ENCODE measurements around the gene PARP2.
"Not testable (repeated sequence)": the region's sequence is repeated elsewhere in the genome, so short reads cannot be mapped to it uniquely, and the experiment has no call there.

Gene PARP2

DNA sequence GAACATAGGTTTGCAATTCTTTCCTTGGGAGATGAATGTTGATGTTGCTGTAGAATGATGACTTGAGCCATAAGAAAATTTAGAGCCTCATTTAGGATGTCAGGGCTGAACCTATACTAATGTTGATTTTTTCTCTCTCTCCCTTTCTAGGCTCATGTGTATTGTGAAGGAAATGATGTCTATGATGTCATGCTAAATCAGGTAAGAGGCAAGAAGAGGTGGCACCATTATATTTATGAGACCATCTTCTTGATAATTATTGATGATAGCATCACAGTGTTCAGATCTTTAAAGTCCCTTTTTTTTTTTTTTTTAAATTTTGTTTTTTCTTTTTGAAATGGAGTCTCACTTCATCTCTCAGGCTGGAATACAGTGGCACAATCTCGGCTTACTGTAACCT is 3.3 kb downstream of the PARP2 start:
- DNase-seq (ENCODE audit: low read depth) = no peak

DNA sequence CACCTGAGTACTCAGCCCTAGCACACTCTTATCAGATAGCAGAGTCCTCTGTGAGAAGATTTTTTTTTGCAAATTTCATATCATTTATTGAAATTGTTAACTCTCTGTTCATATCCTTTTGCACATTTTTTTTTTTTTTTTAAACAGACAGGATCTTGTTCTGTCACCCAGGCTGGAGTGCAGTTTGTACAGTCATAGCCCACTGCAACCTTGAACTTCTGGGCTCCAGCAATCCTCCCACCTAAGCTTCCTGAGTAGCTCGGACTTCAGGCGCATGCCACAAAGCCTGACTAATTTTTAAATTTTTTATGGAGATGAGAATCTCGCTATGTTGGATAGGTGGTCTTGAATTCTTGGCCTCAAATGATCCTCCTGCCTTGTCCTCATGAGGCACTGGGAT is 4.3 kb downstream of the PARP2 start:
- no peak for DNase-seq (ENCODE audit: low read depth)

DNA sequence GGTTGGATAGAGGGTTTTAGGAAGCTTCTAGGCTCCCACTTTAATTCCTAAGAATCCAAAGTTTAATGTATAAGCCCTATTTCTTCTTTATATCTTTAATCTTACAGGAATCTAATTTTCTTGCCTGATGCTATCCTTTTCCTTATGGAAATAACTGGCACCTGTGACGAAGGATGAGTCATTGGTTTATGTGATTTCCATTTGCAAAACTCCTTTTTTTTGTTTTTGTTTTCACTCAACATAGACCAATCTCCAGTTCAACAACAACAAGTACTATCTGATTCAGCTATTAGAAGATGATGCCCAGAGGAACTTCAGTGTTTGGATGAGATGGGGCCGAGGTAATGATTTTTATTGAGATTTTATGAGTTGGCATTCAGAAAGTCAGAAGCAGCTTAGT is 6.8 kb downstream of the PARP2 start:
- no peak for DNase-seq (ENCODE audit: low read depth)

DNA sequence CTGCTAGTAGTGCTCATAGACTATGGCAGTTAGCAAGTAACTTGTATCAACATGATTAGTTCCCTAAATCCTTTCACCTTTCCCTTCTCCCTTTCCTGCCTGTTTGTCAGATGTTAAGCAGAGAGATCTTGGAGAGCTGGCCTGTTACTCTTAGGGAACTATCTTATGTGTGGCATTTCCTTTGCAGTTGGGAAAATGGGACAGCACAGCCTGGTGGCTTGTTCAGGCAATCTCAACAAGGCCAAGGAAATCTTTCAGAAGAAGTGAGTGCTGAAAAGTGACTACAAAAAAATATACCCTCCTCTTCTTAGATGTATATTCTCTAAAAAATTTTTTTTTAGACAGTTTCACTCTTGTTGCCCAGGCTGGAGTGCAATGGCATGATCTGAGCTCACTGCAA is 7.4 kb downstream of the PARP2 start:
- no peak for DNase-seq (ENCODE audit: low read depth)

DNA sequence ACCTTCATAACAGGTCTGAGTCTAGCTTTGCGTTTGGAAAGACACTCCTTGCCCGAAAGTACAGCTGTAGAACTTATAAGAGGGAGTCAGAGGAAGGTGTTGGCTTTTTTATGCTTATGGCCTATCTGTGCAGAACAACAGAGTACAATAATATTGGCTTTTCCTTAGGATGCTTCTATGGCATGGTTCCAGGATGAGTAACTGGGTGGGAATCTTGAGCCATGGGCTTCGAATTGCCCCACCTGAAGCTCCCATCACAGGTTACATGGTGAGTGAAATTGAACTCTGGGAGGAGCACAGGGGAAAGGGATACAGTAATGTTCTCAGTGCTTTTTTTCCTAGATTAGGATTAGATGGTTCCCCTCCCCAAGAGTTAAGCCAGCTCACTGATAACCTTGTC is 13.0 kb downstream of the PARP2 start:
- DNase-seq (ENCODE audit: low read depth) = no peak

DNA sequence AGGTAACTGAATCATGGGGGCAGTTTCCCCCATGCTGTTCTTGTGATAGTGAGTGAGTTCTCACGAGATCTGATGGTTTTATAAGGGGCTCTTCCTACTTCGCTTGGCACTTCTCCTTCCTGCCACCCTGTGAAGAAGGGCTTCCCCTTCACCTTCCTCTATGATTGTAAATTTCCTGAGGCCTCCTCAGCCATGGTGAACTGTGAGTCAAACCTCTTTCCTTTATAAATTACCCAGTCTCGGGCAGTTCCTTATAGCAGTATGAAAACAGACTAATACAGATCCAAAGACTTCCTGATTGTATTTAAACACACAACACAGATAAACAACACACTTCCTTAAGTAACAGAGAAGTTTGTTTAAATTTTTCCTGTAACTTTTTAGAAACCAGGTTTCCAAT is 15.0 kb downstream of the PARP2 start:
- DNase-seq (ENCODE audit: low read depth) = not testable (repeated sequence)

DNA sequence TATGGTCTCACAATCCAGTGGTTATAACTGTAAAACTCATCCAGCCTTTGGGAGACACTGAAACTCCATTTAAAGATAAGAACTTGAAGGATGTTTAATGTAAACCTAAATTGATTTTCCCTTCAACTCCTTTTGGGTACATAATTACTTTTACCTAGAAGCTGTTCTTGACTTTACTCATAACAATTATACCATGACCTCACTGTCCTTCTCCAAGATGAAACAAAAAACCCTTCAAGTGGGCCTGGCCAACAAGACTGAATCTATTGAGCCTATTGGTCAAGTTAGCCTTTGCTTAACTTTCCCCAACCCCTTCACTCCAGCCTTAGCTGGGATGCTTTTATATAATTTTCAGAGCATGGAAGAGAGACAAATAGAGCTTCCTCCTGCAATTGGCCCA is 22.5 kb downstream of the PARP2 start:
- DNase-seq (ENCODE audit: low read depth) = no peak

DNA sequence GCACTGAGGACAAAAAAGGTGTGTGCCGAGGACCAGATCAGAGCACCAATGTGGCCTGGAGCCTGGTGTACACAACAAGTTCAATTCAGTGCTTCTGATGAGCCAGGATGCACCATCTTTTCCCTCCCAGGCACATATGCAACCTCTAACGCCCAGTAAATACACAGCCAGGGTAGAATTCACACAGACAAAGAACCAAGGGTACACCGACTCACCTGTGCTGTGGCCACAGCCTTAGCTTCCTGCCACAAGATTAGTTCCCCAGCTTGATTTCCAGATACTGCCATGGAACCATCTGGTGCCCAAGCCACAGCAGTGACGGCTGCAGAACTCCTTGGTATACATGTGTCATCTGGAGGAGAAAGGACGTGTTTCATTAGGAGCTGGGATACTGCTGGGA is 29.4 kb downstream of the PARP2 start:
- DNase-seq (ENCODE audit: low read depth) = no peak

DNA sequence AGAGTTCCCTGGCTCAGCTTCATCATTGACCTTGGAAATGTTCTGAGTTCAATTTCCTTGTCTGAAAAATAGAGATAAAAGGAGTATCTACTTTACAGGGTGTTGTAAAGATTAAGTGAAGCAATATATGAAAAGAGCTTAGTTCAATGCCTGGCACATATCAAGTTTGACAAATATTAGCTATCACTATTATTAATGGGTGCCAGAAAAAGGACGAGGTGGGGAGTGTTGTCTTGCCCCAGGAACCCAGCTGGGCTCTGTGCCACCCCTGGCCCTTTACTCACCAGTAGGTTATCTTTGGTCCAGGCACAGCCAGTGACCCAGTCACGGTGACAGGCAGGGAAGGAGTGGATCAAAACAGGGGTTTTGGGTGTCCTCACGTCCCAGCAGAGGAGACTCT is 32.0 kb downstream of the PARP2 start:
- no peak for DNase-seq (ENCODE audit: low read depth)

DNA sequence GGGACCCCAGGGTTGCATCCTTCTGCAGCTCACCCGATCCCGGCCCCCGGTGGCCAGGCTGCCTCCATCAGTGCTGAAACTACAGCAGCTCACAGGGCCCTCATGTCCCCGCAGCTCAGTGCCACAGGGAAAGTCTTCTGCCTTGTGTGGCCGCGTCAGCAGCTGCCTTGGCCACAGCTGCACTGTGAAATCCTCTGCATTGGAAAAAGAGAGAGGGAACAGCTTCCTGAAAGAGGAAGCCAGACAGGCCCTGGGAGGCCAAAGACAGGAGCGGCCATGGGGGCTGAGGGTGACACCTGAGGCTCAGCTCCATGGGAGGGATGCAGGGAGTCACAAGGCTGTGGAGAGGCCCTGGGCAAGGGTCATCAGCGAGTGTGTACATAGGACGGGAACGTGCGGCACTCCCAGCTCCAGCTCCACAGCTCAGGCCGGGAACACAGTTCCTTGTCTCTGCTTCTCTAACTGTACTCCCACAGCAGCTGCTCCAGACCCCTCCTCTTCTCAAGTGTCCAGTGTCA is 32.7 kb downstream of the PARP2 start:
- no peak for DNase-seq (ENCODE audit: low read depth)

DNA sequence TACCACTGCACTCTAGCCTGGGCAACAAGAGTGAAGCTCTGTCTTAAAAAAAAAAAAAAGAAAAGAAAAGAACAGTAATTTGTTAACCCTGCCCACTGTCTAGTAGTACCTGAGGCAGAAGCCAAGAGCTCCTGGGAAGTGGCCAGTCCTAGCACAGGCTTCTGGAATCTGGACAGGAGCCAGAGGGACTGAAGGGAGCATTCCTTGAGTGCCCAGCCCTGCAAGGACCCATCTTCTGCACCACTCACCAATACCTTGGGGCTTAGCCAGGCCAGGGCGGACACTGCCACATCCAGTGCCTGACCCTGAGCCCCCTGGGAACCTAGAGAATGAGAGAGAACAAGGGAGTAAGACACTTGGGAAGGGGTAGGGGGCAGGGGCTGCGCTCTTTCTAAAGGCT is 33.7 kb downstream of the PARP2 start:
- no peak for DNase-seq (ENCODE audit: low read depth)

DNA sequence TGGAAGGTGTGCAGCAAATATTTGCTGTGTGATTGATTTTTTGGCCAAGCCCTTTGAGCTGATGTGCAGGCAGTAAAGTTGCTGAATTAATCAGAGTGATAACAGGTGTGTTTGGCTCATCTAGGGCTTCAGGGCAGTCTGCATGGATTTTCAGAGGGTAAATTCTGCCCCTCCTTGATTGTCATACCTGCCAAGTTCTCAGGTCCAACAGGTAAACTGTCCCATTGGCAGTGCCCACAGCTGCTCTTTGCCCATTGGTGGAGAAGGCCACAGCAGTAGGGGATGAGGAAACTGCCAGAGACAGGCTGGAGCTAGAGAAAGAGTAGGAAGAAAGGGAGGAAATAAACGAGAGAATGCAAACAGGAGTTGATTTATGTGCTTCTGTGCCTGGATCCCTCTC is 36.3 kb downstream of the PARP2 start:
- DNase-seq (ENCODE audit: low read depth) = no peak

DNA sequence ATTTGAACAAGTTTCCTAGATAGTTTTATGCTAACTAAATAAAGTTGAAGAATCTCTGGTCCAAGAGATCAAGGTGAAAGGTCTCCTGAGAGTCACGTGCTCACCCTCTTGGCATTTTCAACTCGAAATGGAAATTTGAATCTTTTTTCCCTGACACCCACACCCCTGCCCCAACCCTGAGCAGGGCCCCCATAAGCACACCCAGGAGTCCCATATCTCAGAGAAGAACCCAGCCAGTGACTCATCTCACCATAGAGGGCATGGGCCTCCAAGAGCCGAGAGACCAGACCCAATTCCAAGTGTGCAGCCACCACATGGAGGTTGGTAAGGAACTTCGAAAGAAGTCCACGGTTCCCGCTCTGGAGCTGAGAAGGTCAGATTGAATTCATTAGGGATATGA is 37.2 kb downstream of the PARP2 start:
- no peak for DNase-seq (ENCODE audit: low read depth)

DNA sequence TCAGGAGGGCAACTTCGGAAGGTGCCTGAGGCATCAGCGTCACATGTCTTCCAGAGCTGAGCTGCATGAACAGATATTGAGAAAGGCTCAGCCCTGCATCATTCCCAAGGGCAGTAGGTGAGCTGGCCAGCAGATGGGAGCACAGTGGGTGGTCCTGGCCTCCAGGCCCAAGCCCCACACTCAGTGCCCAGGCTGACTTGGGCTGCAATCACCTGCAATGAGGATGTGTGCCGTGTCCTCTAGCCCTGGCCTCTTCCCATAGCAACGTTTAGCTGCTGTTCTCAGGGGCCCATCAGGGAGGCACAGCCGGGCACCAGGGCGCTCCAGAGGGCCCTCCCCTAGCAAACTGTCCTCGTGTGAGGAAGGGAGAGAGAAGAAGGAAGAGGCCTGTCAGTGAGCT is 37.9 kb downstream of the PARP2 start:
- no peak for DNase-seq (ENCODE audit: low read depth)

DNA sequence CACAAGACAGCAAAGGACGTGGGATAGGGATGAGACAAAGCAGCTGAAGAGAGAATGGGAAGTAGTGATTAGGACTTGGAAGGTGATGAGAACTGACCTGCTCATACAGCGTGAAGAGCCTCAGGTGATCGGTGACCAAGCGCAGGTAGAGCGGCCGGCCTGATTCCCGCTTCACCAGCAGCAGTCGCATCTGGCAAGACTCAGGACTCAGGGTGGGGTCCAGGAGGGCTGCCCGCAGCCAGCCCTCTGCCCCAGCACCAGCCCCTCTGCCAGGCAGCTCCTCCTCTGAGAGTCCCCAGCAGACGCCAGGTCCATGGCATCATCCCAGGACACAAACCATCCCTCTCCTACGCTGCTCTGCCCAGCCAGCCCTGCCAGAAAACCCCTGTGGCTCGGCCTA is 39.1 kb downstream of the PARP2 start:
- DNase-seq (ENCODE audit: low read depth) = no peak

DNA sequence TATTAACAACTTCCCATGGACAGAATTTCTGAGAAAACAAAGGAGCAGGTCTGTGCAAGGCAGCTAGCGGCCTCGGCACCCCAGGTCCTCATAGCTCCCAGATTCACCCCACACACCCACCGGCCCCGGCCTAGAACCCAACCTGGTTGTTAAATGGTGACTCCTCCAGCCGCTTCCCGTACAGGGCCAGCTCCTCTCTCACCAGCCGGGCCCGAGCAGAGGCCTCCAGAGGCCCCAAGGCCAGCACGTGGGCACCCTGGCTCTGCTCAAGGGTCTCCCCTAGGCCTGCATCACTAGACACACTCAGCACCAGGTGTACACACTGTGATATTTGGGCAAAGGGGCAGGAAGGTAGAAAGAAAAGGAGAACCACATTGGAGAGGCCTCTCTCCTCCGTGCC is 39.6 kb downstream of the PARP2 start:
- DNase-seq (ENCODE audit: low read depth) = no peak

DNA sequence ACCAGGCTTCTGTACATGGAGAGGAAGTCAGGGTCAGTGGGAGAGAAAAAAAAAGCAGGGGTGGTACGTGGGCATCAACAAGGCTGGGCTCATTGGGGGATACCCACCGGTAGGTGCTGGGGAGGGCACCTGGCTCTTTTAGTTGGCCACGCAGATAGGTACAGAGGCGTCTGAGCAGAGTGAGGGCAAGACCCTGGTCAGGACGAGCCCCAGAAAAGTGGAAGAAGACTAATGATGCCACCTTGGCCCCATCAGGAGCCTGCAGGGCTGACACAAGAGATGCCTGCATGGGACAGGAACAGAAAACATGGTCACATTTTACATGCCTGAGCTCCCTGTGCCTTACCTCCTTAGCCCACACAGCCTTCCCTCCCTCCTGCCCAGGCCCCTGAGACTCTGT is 40.2 kb downstream of the PARP2 start:
- no peak for DNase-seq (ENCODE audit: low read depth)

DNA sequence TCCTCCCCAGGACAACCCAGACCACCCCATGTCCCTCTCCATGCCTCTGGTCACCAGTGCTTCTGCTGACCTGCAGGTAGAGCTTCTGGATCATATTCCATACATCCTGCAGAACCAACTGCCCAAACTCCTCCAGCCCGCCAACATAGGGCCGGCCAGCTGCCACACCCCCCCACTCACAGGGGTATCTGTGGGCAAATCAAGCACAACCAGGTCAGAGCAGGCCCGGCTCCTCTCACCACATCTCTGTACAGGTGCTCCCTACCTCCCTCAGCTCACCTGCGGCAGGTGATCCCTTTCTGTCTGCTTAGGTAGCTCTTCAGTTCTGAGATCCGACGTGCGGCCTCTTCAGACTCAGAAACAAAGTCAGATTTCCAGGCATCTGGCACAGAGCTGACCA is 40.9 kb downstream of the PARP2 start:
- DNase-seq (ENCODE audit: low read depth) = no peak

DNA sequence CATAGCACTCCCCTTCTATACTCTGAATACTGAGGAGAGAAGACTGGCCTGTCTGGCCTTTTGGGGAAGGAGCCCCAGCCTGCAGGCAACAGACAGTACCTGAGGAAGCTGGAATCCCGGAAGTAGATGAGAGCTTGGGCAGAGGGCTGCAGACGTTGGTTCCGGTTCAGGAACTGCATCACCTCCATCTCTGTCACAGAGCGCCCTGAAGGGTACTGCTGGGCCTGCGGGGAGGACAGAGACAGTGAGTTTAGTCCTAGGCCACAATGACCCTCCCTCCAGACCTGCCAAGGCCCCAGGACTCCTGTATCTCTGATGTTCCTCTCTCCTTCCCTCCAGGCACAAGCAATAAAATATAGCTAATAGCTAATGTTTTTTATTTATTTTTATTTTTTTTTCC is 41.5 kb downstream of the PARP2 start:
- DNase-seq (ENCODE audit: low read depth) = no peak

DNA sequence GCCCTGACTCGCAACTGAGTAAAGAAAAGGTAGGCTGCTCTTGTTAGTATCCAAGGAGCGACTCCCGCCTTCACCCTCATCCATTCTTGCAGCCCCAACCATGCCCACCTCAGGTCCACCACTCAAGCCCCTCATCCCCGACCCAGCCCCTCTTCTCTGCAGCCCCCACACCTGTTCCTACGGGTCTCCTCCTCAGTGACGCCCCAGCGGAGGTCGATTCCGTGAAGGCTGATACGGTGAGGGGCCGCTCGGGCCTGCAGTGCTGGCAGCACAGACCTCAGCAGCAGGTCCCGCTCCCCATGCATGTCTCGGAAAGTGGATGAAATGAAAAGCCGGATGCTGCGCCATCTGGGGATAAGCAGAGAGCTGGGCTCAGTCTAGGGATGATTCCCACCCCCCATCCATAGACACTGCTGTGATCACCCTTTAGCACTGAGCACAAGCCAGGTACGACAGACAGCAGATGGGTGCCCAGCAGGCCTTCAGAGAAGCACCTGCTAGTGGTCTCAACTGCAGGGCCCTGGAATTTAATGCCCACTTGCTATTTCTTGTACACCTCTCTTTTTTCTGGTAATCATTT is 42.9 kb downstream of the PARP2 start:
- no peak for DNase-seq (ENCODE audit: low read depth)

DNA sequence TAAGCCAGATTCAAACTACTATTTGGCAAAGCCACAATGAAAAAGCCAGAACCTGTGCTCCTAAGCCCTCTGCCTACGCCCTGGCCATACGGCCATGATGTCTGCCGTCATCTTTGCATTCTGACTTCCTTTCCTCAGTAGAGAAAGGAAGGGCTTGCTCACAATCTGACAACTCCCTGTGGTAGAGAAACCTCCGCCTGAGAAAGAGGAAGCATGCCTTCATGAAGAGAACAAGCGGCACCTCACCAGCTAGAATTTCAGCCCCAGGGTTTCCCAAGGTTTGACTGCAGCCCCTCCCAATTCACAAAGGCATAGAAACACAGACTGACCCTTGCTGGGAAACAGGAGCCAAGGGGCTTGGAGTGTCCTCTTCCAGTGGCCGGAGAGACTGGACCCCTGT is 44.1 kb downstream of the PARP2 start:
- DNase-seq (ENCODE audit: low read depth) = no peak

DNA sequence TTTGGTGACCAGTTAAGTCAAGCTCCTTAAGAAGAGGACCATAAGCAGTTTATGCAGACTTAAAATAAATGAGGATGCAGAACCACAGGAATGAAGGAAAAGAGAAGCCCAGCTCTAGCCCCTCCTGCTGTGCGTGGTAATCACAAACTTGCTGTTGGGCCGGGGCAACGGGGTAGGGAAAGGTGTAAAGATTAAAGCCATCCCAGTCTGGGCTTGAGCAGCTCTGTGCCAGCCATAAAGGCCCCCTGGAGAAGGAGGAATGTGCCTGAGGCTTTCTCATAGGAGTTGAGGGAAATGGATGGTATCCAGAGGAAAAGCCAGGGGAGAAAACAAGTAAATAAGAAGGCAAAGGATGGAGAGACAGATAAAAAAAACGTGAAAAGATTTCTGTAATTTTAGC is 44.7 kb downstream of the PARP2 start:
- no peak for DNase-seq (ENCODE audit: low read depth)

DNA sequence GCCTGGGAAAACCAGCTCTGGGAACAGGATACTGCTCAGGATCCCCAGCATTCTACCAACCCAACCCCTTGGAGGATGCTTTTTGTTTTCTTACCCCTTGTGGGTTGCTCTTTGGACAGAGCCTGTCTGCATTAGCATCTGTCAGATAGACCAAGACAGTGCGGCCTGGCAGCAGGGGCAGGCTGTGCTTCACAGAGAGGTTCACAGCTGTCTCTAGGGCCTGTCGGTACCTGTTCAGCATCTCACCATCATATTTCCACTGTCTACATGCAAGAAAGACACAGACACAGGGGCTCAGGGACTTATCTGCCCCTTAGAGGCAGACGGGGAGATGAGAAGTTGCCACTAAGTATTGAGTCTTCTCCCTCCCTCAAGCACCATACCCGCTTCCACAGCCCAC is 48.1 kb downstream of the PARP2 start:
- DNase-seq (ENCODE audit: low read depth) = no peak

DNA sequence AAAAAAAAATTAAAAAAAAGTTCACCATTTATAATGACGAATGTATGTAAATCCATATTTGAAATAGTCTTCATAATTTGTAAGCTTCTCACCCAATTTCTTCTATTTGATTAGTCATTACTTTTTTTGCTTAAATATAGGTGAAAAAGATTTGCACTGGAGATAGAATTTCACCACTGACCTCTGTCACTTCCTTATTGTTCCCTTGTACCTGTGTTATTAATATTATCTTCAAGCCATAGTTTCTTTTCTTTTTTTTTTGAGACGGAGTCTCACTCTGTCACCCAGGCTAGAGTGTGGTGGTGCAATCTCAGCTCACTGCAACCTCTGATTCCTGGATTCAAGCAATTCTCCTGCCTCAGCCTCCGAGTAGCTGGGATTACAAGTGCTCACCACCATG is 54.1 kb downstream of the PARP2 start:
- DNase-seq (ENCODE audit: low read depth) = no peak

DNA sequence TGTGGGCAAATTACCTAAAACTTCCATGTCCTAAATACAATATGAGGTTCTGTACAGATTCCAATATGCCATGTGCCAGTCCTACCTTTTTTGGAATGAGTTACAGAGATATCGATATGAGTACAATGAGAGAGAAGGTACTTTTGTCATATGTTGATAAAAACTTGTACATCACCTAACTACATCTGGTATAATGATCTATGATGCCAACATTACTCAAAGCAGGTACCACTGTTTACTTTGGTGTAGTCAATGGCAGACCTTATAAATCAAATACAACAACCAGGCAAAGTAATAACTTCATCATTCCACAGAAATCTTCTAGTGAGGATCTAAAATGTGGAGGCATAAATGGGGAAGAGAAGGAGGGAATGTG is 57.1 kb downstream of the PARP2 start:
- DNase-seq (ENCODE audit: low read depth) = no peak

All from non-pigmented ciliary epithelial cell (primary cell).